Liver (tissue), 9 donors: ENCODE results near the gene S100A5. TPM values are rescaled to one million over a fixed set of nuclear protein-coding genes. Genes with fewer than 3 reads are reported as not detected.

Source experiments
- DNase-seq: peaks from one replicate; pipeline ENCODE4 v3.0.0-alpha.2; 2017; ENCODE audit warnings: low spot score
- H3K27ac ChIP-seq, 2 donors: one replicate each; pipeline ENCODE4 v1.7.0; 2013; ENCODE audit warnings: inconsistent platforms in 2 of 2, low read length in 2 of 2, control low read depth in 1 of 2, low read depth in 1 of 2, mild to moderate bottlenecking in 1 of 2
- H3K27me3 ChIP-seq, 4 donors: one replicate each; pipeline versions ENCODE4 v1.6.1 to v1.7.0; 2013; ENCODE audit warnings: low read length in 3 of 4, inconsistent platforms in 1 of 4, mild to moderate bottlenecking in 1 of 4, moderate library complexity in 1 of 4; ENCODE audit not compliant: control insufficient read depth in 4 of 4, insufficient read depth in 4 of 4
- H3K36me3 ChIP-seq, 4 donors: one replicate each; pipeline versions ENCODE4 v1.6.1 to v1.7.0; 2013; ENCODE audit warnings: low read length in 3 of 4, mild to moderate bottlenecking in 3 of 4, low read depth in 1 of 4, moderate library complexity in 1 of 4; ENCODE audit not compliant: control insufficient read depth in 4 of 4, insufficient read depth in 3 of 4
- H3K4me1 ChIP-seq, 4 donors: one replicate each; pipeline versions ENCODE4 v1.6.1 to v1.7.0; 2013; ENCODE audit warnings: low read length in 3 of 4, mild to moderate bottlenecking in 3 of 4, moderate library complexity in 1 of 4; ENCODE audit not compliant: control insufficient read depth in 4 of 4, insufficient read depth in 4 of 4
- H3K4me3 ChIP-seq, 3 donors: one replicate each; pipeline versions ENCODE4 v1.6.1 to v1.7.0; 2013; ENCODE audit warnings: low read length in 3 of 3, control low read depth in 1 of 3, low read depth in 1 of 3, mild to moderate bottlenecking in 1 of 3
- H3K9ac ChIP-seq, 2 donors: one replicate each; pipeline ENCODE4 v1.7.0; 2013; ENCODE audit warnings: low read length in 2 of 2, mild to moderate bottlenecking in 2 of 2, moderate library complexity in 2 of 2, control low read depth in 1 of 2, low read depth in 1 of 2
- H3K9me3 ChIP-seq, 4 donors: one replicate each; pipeline versions ENCODE4 v1.6.1 to v1.7.0; 2013; ENCODE audit warnings: low read length in 3 of 4; ENCODE audit not compliant: control insufficient read depth in 4 of 4
- ATF3 ChIP-seq: IDR thresholded peaks from 2 replicates; pipeline ENCODE4 v1.6.1; 2016; ENCODE audit warnings: antibody characterized with exemption
- CTCF ChIP-seq: fragments of 150-350 bp; IDR thresholded peaks from 2 replicates; pipeline ENCODE4 v1.5.1; 2017; ENCODE audit warnings: improper control_type of control experiment, low read depth, low read length; ENCODE audit not compliant: missing input control
- EGR1 ChIP-seq, 2 donors: IDR thresholded peaks; 2 replicates each; pipeline ENCODE4 v1.6.1; 2016 to 2018; ENCODE audit warnings: antibody characterized with exemption in 2 of 2, low read depth in 2 of 2
- FOXA1 ChIP-seq: IDR thresholded peaks from 2 replicates; pipeline ENCODE4 v1.6.1; 2016; ENCODE audit warnings: antibody characterized with exemption
- FOXA2 ChIP-seq: IDR thresholded peaks from 2 replicates; pipeline ENCODE4 v1.6.1; 2016; ENCODE audit warnings: antibody characterized with exemption
- GABPA ChIP-seq, 2 donors: IDR thresholded peaks in 1 of 2; conservative IDR thresholded peaks in 1 of 2; 2 replicates each; pipeline ENCODE4 v1.6.1; 2016; ENCODE audit warnings: antibody characterized with exemption in 2 of 2, mild to moderate bottlenecking in 1 of 2, moderate library complexity in 1 of 2
- HNF4A ChIP-seq, 2 donors: conservative IDR thresholded peaks; 2 replicates each; pipeline ENCODE4 v1.6.1; 2016; ENCODE audit warnings: antibody characterized with exemption in 2 of 2, mild to moderate bottlenecking in 2 of 2
- HNF4G ChIP-seq: IDR thresholded peaks from 2 replicates; pipeline ENCODE4 v1.6.1; 2016; ENCODE audit warnings: antibody characterized with exemption
- JUND ChIP-seq, 2 donors: IDR thresholded peaks; 2 replicates each; pipeline ENCODE4 v1.6.1; 2016; ENCODE audit warnings: antibody characterized with exemption in 2 of 2
- MAX ChIP-seq: IDR thresholded peaks from 2 replicates; pipeline ENCODE4 v1.6.1; 2016; ENCODE audit warnings: antibody characterized with exemption
- NR2F2 ChIP-seq: IDR thresholded peaks from 2 replicates; pipeline ENCODE4 v1.6.1; 2016; ENCODE audit warnings: antibody characterized with exemption
- RAD21 ChIP-seq, 2 donors: IDR thresholded peaks; 2 replicates each; pipeline ENCODE4 v1.6.1; 2016; ENCODE audit warnings: antibody characterized with exemption in 2 of 2, mild to moderate bottlenecking in 2 of 2
- REST ChIP-seq: IDR thresholded peaks from 2 replicates; pipeline ENCODE4 v1.6.1; 2016; ENCODE audit warnings: antibody characterized with exemption, mild to moderate bottlenecking
- RXRA ChIP-seq, 2 donors: IDR thresholded peaks; 2 replicates each; pipeline ENCODE4 v1.6.1; 2017 to 2018; ENCODE audit warnings: antibody characterized with exemption in 2 of 2, mild to moderate bottlenecking in 1 of 2
- SP1 ChIP-seq: IDR thresholded peaks from 2 replicates; pipeline ENCODE4 v1.6.1; 2018; ENCODE audit warnings: antibody characterized with exemption, mild to moderate bottlenecking
- TAF1 ChIP-seq: conservative IDR thresholded peaks from 2 replicates; pipeline ENCODE4 v1.6.1; 2016; ENCODE audit warnings: antibody characterized with exemption, mild to moderate bottlenecking
- YY1 ChIP-seq: IDR thresholded peaks from 2 replicates; pipeline ENCODE4 v1.6.1; 2016; ENCODE audit warnings: antibody characterized with exemption, mild to moderate bottlenecking
- ZBTB33 ChIP-seq: IDR thresholded peaks from 2 replicates; pipeline ENCODE4 v1.6.1; 2016; ENCODE audit warnings: antibody characterized with exemption
- WGBS: extraction: QIAGEN DNeasy Blood & Tissue Kit; methylation state at CpG from one replicate; pipeline ENCODE4 v1.1.7; 2013; 5-methylcytosine and 5-hydroxymethylcytosine counted together
- polyA plus RNA-seq, 2 donors: library from polyadenylated mRNA; stranded (reverse) in 1 of 2; unstranded in 1 of 2; fragments of 200-250 nt in 1 of 2; fragments of >200 nt in 1 of 2; fragmentation: Nextera tagmentation in 1 of 2; extraction: Ambion mirVana in 1 of 2; gene quantifications; one replicate each; pipeline versions ENCODE4 v1.2.1 to v1.2.3, GENCODE V29; 2013 to 2015
- total RNA-seq, 2 donors: library from RNA; depleted of rRNA; stranded (reverse); fragments of >200 nt; gene quantifications; one replicate each; pipeline ENCODE4 v1.2.3, GENCODE V29; 2014
- donor health status: healthy.
- donor health status: healthy.
- donor health status: healthy.
- donor health status: healthy.
- donor health status: healthy.

S100A5 gene
- total and polyA plus RNA-seq, 4 donors, result not detected

GRCh38 chr1:153587314-153587713 lies 46.6 kb upstream of the S100A5 start:
- Histone ChIP-seq H3K9ac (no peak overlapping the region), H3K27me3 (no peaks in the 10 kb centered on the region), H3K4me3 (no peak overlapping the region), H3K9me3 (no peaks in the 10 kb centered on the region), H3K4me1 (no peaks in the 10 kb centered on the region), H3K36me3 (no peaks in the 10 kb centered on the region), H3K27ac (no peak overlapping the region)
- TF ChIP-seq JUND (IDR thresholded peaks at IDR 0.05) (no peak), YY1 (no peak), MAX (no peak), ATF3 (no peak), RXRA (IDR thresholded peaks at IDR 0.05) (no peak), RAD21 (IDR thresholded peaks at IDR 0.05) (no peak), NR2F2 (no peak), FOXA2 (no peak), REST (no peak), ZBTB33 (no peak), HNF4G (no peak), FOXA1 (no peak), HNF4A (conservative IDR thresholded peaks at IDR 0.05) (no peak), TAF1 (no peak)
- no peak for DNase-seq
- 70% methylated on average over 5 of the region's 5 CpGs for WGBS

- H3K9ac ChIP-seq, result no peak overlapping the region
- H3K4me1 ChIP-seq, result no peaks in the 10 kb centered on the region
- H3K27me3 ChIP-seq, result no peaks in the 10 kb centered on the region
- H3K27ac ChIP-seq, result no peak overlapping the region
- no peaks in the 10 kb centered on the region for H3K9me3 ChIP-seq
- 76% methylated on average over 1 of the region's 1 CpG for WGBS
- DNase-seq, result no peak
- TF ChIP-seq NR2F2 (no peak), FOXA2 (no peak), FOXA1 (no peak), CTCF (no peak), TAF1 (no peak), YY1 (no peak), GABPA (IDR thresholded peaks at IDR 0.05 in 1 of 2, conservative IDR thresholded peaks at IDR 0.05 in 1 of 2) (no peak), SP1 (no peak), ZBTB33 (no peak), EGR1 (IDR thresholded peaks at IDR 0.05; ENCODE audit: low read depth in 2 of 2) (no peak), RXRA (IDR thresholded peaks at IDR 0.05) (no peak)
- H3K4me3 ChIP-seq, result no peak overlapping the region
- H3K36me3 ChIP-seq, result no peaks in the 10 kb centered on the region
These were observed 45.6 kb upstream of the S100A5 start for GRCh38 chr1:153586347-153586746.
